ENCODE data around the gene EEF2KMT.

- TF ChIP-seq EGR1 (IDR thresholded peaks at IDR 0.05) (no peak), REST (IDR thresholded peaks at IDR 0.05; ENCODE audit: low read depth) (no peak), TCF12 (IDR thresholded peaks at IDR 0.05; ENCODE audit: low read depth) (no peak), CEBPB (IDR thresholded peaks at IDR 0.05) (no peak), YY1 (IDR thresholded peaks at IDR 0.05; ENCODE audit: low read depth) (no peak), USF1 (IDR thresholded peaks at IDR 0.05) (no peak), TAF1 (IDR thresholded peaks at IDR 0.05; ENCODE audit: low read depth) (no peak), ZBTB7A (IDR thresholded peaks at IDR 0.05; ENCODE audit: low read depth) (no peak), CREB1 (IDR thresholded peaks at IDR 0.05; ENCODE audit: low read depth) (no peak)
Observed at GRCh38 chr16:5078626-5079025, 19.0 kb downstream of the EEF2KMT start.

Data from Ishikawa (cell line).